Left lung (tissue), 10 donors: Measurements from ENCODE around the gene URI1. TPM values are rescaled to one million over a fixed set of nuclear protein-coding genes. Genes with fewer than 3 reads are reported as not detected.

Experiments used
- ATAC-seq: fragments of 200-7000 bp; cut with Tn5 transposase; one replicate; pipeline ENCODE4 v1.9.1; 2020; ENCODE audit warnings: moderate library complexity
- DNase-seq, 4 donors: peaks; one replicate each; pipeline ENCODE4 v3.0.0-alpha.2; 2013 to 2020
- H3K27ac ChIP-seq, 2 donors: fragments of 200-600 bp; sonication (generic) in 1 of 2; one replicate each; pipeline versions ENCODE4 v1.5.0 to v1.8.0; 2020 to 2021
- H3K27me3 ChIP-seq, 2 donors: fragments of 200-600 bp; sonication (generic) in 1 of 2; one replicate each; pipeline versions ENCODE4 v1.5.0 to v1.8.0; 2020 to 2021
- H3K36me3 ChIP-seq, 2 donors: fragments of 200-600 bp; sonication (generic) in 1 of 2; one replicate each; pipeline versions ENCODE4 v1.5.0 to v1.8.0; 2020 to 2021
- H3K4me1 ChIP-seq, 2 donors: fragments of 200-600 bp; one replicate each; pipeline ENCODE4 v1.8.0; 2021
- H3K4me3 ChIP-seq, 2 donors: fragments of 200-600 bp; sonication (generic) in 1 of 2; one replicate each; pipeline versions ENCODE4 v1.5.0 to v1.8.0; 2020 to 2021; ENCODE audit warnings: mild to moderate bottlenecking in 1 of 2
- H3K9me3 ChIP-seq, 2 donors: fragments of 200-600 bp; sonication (generic) in 1 of 2; one replicate each; pipeline versions ENCODE4 v1.5.0 to v1.8.0; 2020 to 2021
- intact Hi-C, 2 donors: fragments of 100-400 bp; cut with DNase I; formaldehyde crosslinking; loops; one replicate each; pipeline versions ENCODE4 v1.11.2 to v1.14.2; 2022
- polyA plus RNA-seq, 6 donors: library from polyadenylated mRNA; unstranded; fragments of 120-200 nt; gene quantifications; one replicate each; pipeline ENCODE4 v1.2.1, GENCODE V29; 2013; ENCODE audit not compliant: insufficient read length in 6 of 6
- total RNA-seq, 2 donors: library from RNA; stranded (reverse); fragmentation: NEBNext Ultra II Directional; extraction: Animal tissue kit (Norgen Biotek cat#: 25700); gene quantifications; one replicate each; pipeline ENCODE4 v1.2.1, GENCODE V29; 2021
- TF ChIP-seq, protein P1 (sequence below), 2 donors: fragments of 200-600 bp; sonication (generic) in 1 of 2; IDR thresholded peaks; one replicate each; pipeline versions ENCODE4 v1.5.0 to v1.8.0; 2021; ENCODE audit warnings: antibody characterized with exemption in 2 of 2
- donor health status: DM: no; HTN: yes; CAD: no.
- donor health status: DM: no; HTN: no; CAD: no.

The URI1 gene
- total and polyA plus RNA-seq, 8 donors = 36.3 to 104 (median 97.2) TPM

DNA sequence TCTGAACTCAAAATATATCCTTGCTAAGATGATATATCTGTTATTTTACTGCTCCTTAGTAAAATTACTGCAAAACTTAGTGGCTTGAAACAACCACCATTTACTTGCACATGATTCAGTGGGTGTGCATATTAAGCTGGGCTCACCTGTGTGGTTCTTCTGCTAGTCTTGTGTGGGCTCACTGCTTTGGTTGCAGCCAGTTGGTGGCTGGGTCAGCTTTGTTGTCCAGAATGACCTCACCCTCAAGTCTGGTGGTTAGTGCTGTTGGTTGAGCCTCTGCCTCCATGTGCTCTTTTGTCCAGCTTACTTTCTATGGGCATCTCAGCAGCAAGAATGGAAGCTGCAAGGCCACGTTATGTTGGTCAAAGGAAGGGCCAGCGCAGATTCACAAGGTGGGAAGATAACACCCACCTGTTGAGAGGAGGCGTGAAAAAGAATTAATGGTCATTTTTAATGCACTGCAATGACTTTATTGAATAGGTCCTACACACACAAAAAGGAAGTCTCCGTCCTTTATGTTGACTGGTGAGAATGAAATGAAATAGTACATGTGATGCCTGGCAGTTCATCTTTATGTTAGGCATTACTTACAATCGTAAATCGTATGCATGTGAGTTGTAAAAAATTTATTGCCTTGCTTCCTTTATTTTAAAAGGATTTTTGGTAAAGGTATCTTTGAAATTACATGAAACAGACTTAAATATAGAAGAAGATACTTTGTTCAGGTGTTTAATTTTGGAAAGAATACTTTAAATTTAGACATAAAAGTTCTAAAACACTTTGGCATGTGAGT lies 34.3 kb downstream of the URI1 start:
- TF ChIP-seq, protein P1, sequence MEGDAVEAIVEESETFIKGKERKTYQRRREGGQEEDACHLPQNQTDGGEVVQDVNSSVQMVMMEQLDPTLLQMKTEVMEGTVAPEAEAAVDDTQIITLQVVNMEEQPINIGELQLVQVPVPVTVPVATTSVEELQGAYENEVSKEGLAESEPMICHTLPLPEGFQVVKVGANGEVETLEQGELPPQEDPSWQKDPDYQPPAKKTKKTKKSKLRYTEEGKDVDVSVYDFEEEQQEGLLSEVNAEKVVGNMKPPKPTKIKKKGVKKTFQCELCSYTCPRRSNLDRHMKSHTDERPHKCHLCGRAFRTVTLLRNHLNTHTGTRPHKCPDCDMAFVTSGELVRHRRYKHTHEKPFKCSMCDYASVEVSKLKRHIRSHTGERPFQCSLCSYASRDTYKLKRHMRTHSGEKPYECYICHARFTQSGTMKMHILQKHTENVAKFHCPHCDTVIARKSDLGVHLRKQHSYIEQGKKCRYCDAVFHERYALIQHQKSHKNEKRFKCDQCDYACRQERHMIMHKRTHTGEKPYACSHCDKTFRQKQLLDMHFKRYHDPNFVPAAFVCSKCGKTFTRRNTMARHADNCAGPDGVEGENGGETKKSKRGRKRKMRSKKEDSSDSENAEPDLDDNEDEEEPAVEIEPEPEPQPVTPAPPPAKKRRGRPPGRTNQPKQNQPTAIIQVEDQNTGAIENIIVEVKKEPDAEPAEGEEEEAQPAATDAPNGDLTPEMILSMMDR (IDR thresholded peaks at IDR 0.05) = no peak
- Histone ChIP-seq H3K9me3 (no peaks in the 10 kb centered on the region), H3K4me3 (no peak overlapping the region), H3K36me3 (no peaks in the 10 kb centered on the region), H3K4me1 (peaks cover 5 to 15% of the 10 kb centered on the region in 2 donors), H3K27ac (no peak overlapping the region), H3K27me3 (no peaks in the 10 kb centered on the region)
- intact Hi-C loops = no loop called here
- ATAC-seq = no peak
- DNase-seq = no peak

DNA sequence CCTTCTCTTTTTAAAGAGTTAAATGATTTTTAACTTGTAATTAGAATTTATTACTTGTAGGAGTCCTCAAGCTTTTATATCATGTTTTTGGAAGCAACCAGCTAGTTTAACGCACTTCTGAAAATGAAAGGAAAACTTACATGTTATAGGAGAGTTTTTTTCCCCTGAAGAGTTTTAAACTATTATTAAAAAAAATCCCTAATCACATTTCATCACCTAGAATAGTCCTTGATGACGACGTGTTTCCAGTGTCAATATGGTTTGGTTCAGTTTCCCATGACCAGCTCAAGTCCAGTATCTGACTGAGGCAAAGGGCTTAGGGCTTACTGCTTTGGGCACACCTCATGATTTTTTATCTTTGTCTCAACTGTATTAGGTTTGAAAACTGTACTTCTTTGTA lies 36.0 kb downstream of the URI1 start:
- intact Hi-C loops = no loop called here
- Histone ChIP-seq H3K9me3 (no peaks in the 10 kb centered on the region), H3K4me1 (peaks cover 3 to 15% of the 10 kb centered on the region in 2 donors), H3K4me3 (no peak overlapping the region), H3K36me3 (no peaks in the 10 kb centered on the region), H3K27me3 (no peaks in the 10 kb centered on the region), H3K27ac (no peak overlapping the region)
- ATAC-seq (peak; percentile 37), DNase-seq (no peak)
- TF ChIP-seq, protein P1 (IDR thresholded peaks at IDR 0.05) = no peak

DNA sequence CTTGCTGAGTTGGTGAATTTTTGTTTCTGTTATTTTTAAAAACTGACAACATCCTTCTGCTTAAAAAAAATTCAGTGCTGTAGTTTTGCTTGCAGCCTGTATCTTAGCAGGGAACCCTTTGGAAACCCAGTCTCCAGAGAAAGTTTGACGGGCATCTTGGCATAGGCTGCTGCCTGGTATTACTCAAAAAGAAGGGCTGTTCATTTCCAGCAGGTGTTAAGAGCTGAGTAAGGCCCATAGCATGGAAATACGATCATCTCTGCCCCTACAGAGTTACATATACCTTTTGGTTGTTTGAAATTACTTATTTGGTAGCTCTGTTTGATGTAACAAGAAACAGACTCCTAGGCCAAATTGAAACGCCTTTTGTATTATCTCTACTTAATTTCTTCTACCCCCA lies 41.5 kb downstream of the URI1 start:
- Histone ChIP-seq H3K27ac (no peak overlapping the region), H3K4me3 (no peak overlapping the region), H3K4me1 (no peaks in the 10 kb centered on the region), H3K36me3 (peaks cover 0 to 9% of the 10 kb centered on the region in 2 donors), H3K27me3 (no peaks in the 10 kb centered on the region), H3K9me3 (no peaks in the 10 kb centered on the region)
- intact Hi-C loops = no loop called here
- no peak for ATAC-seq
- TF ChIP-seq, protein P1 (IDR thresholded peaks at IDR 0.05) = no peak
- DNase-seq = no peak

DNA sequence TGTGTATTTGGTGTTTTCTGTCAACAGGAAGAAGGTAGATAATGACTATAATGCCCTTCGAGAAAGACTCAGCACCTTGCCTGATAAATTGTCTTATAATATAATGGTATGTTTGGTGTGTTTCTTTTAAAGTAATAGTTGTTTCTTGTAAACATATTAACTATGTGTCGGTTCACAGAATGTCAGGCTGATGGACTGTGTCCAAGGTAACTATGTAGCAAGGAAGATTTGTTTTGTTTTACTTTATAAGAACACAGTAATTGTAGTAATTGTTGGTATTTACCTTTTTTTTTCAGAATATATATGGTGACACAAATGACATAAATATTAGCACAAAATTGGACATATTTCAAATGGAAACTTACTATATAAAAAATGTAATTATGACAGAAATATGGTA lies 43.2 kb downstream of the URI1 start:
- Histone ChIP-seq H3K4me1 (no peaks in the 10 kb centered on the region), H3K36me3 (peaks cover 0 to 13% of the 10 kb centered on the region in 2 donors), H3K27ac (no peak overlapping the region), H3K4me3 (no peak overlapping the region), H3K9me3 (no peaks in the 10 kb centered on the region), H3K27me3 (no peaks in the 10 kb centered on the region)
- TF ChIP-seq, protein P1 (IDR thresholded peaks at IDR 0.05) = no peak
- intact Hi-C loops = no loop called here
- ATAC-seq (no peak), DNase-seq (peak in 1 of 4 donors; percentile 22)

DNA sequence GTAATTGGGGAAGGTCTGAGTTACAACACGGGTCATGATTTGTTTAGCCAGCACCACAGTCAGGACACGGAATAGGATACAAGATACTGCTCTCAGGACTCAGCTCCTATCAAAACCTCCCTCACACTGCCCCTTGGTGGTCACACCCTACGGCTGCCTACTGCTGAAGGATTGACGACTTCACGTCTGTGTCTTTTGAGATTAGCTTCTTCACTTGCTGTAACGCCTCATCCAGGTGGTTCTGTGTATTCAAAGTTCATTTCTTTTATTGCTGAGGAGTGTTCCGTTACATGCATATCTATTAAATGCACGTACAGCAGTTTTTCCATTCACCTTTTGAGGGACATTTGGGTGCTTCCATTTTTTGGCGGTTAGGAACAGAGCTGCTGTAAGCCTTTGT lies 46.3 kb downstream of the URI1 start:
- Histone ChIP-seq H3K9me3 (peaks cover 0 to 7% of the 10 kb centered on the region in 2 donors), H3K36me3 (peaks cover 0 to 26% of the 10 kb centered on the region in 2 donors), H3K4me1 (no peaks in the 10 kb centered on the region), H3K27ac (no peak overlapping the region), H3K27me3 (no peaks in the 10 kb centered on the region), H3K4me3 (no peak overlapping the region)
- no peak for ATAC-seq
- TF ChIP-seq, protein P1 (IDR thresholded peaks at IDR 0.05) = no peak
- DNase-seq = no peak
- intact Hi-C loops = no loop called here
